Measurements from ENCODE around the gene ZBTB25.

- TF ChIP-seq EZH2 (IDR thresholded peaks at IDR 0.05; ENCODE audit: low read length, unreplicated experiment) (no peak), CTCF (conservative IDR thresholded peaks at IDR 0.05; ENCODE audit: low read depth, low read length) (no peak)
Measured at GRCh38 chr14:64542836-64543201, 39.2 kb upstream of the ZBTB25 start.
